Fibroblast of mammary gland (primary cell): ENCODE measurements around the gene ST6GALNAC6.

Source experiments
- DNase-seq: peaks from one replicate; pipeline ENCODE4 v3.0.0-alpha.2; 2010; ENCODE audit warnings: low read depth
- H3K4me3 ChIP-seq: 2 replicates; pipeline ENCODE4 v1.5.1; 2011; ENCODE audit warnings: low read depth, mild to moderate bottlenecking, low read length, moderate library complexity; ENCODE audit not compliant: control insufficient read depth
- CTCF ChIP-seq: conservative IDR thresholded peaks from 2 replicates; pipeline ENCODE4 v1.5.1; 2011; ENCODE audit warnings: low read depth, low read length, inconsistent platforms; ENCODE audit not compliant: control insufficient read depth, insufficient read depth

ST6GALNAC6 gene

GRCh38 chr9:127876764-127877562, 22.4 kb downstream of the ST6GALNAC6 start:
- DNase-seq: no peak
- TF ChIP-seq CTCF: no peak
- H3K4me3 ChIP-seq: peak overlapping the region; percentile 48

GRCh38 chr9:127876026-127876763, 23.2 kb downstream of the ST6GALNAC6 start:
- TF ChIP-seq CTCF: no peak
- no peak for DNase-seq
- no peak overlapping the region for H3K4me3 ChIP-seq

GRCh38 chr9:127875306-127875966, 24.0 kb downstream of the ST6GALNAC6 start:
- peak; percentile 55 for DNase-seq
- no peak for TF ChIP-seq CTCF
- H3K4me3 ChIP-seq: no peak overlapping the region

- DNase-seq: no peak
- H3K4me3 ChIP-seq: no peak overlapping the region
- no peak for TF ChIP-seq CTCF
Measured at GRCh38 chr9:127874301-127875221, 24.8 kb downstream of the ST6GALNAC6 start.

GRCh38 chr9:127873886-127874285, 25.5 kb downstream of the ST6GALNAC6 start:
- no peak for TF ChIP-seq CTCF
- no peak for DNase-seq
- no peak overlapping the region for H3K4me3 ChIP-seq

GRCh38 chr9:127873223-127873691, 26.1 kb downstream of the ST6GALNAC6 start:
- no peak for TF ChIP-seq CTCF
- DNase-seq: no peak
- H3K4me3 ChIP-seq: no peak overlapping the region
